OCI-LY1 (cell line): ENCODE results near the gene BCL2.

Experiments
- H2AFZ ChIP-seq: fragments of 200-600 bp; sonication (generic), shearing (Covaris generic); 2 replicates; pipeline ENCODE4 v1.6.0; 2014; ENCODE audit warnings: antibody characterized with exemption, mild to moderate bottlenecking, low read length
- H3F3A ChIP-seq: fragments of 200-600 bp; sonication (generic), shearing (Covaris generic); 2 replicates; pipeline ENCODE4 v1.6.0; 2014; ENCODE audit warnings: mild to moderate bottlenecking, antibody characterized with exemption, low read length, moderate library complexity; ENCODE audit not compliant: insufficient read depth
- H3K27ac ChIP-seq: fragments of 200-600 bp; sonication (generic); 2 replicates; pipeline ENCODE4 v1.5.1; 2014; ENCODE audit warnings: low read length, mixed run types, mild to moderate bottlenecking, low read depth; ENCODE audit not compliant: poor library complexity, severe bottlenecking
- H3K27me3 ChIP-seq: fragments of 200-600 bp; sonication (generic); 2 replicates; pipeline ENCODE4 v1.6.0; 2014; ENCODE audit warnings: antibody characterized with exemption, mild to moderate bottlenecking, low read length, moderate library complexity; ENCODE audit not compliant: insufficient read depth
- H3K36me3 ChIP-seq: fragments of 200-600 bp; sonication (generic); 2 replicates; pipeline ENCODE4 v1.6.1; 2014; ENCODE audit warnings: mild to moderate bottlenecking, antibody characterized with exemption, low read length, moderate library complexity, mixed read lengths; ENCODE audit not compliant: insufficient read depth
- H3K4me1 ChIP-seq: fragments of 200-600 bp; sonication (generic); 2 replicates; pipeline ENCODE4 v1.5.1; 2014; ENCODE audit warnings: mild to moderate bottlenecking, low read length, moderate library complexity; ENCODE audit not compliant: insufficient read depth, severe bottlenecking
- H3K4me2 ChIP-seq: fragments of 200-600 bp; sonication (generic), shearing (Covaris generic); 2 replicates; pipeline ENCODE4 v1.6.1; 2014; ENCODE audit warnings: low read length
- H3K4me3 ChIP-seq: fragments of 200-600 bp; sonication (generic); 2 replicates; pipeline ENCODE4 v1.5.1; 2014; ENCODE audit warnings: low read length, low read depth, mild to moderate bottlenecking, mixed read lengths; ENCODE audit not compliant: poor library complexity, severe bottlenecking
- H3K79me2 ChIP-seq: fragments of 200-600 bp; shearing (Covaris generic); 2 replicates; pipeline ENCODE4 v1.6.1; 2016; ENCODE audit warnings: mixed run types, low read length, mixed read lengths; ENCODE audit not compliant: insufficient read depth
- H3K9ac ChIP-seq: fragments of 200-600 bp; sonication (generic), shearing (Covaris generic); 2 replicates; pipeline ENCODE4 v1.6.1; 2014; ENCODE audit warnings: mild to moderate bottlenecking, low read length, mixed read lengths
- H3K9me2 ChIP-seq: fragments of 200-600 bp; sonication (generic), shearing (Covaris generic); 2 replicates; pipeline ENCODE4 v1.6.1; 2014; ENCODE audit warnings: low read depth, mild to moderate bottlenecking, low read length, mixed read lengths
- H3K9me3 ChIP-seq: fragments of 200-600 bp; shearing (Covaris generic); 2 replicates; pipeline ENCODE4 v1.6.1; 2014; ENCODE audit warnings: low read length, mixed read lengths
- H4K20me1 ChIP-seq: fragments of 200-600 bp; sonication (generic), shearing (Covaris generic); 2 replicates; pipeline ENCODE4 v1.6.0; 2016; ENCODE audit warnings: mild to moderate bottlenecking, low read length; ENCODE audit not compliant: insufficient read depth
- EZH2 ChIP-seq: fragments of 200-600 bp; sonication (generic), shearing (Covaris generic); IDR thresholded peaks from 2 replicates; pipeline ENCODE4 v1.8.0; 2017; ENCODE audit warnings: borderline replicate concordance, mixed run types, mild to moderate bottlenecking, antibody characterized with exemption, low read length, moderate library complexity, mixed read lengths
- TF ChIP-seq, protein P1 (sequence below): fragments of 200-600 bp; sonication (generic), shearing (Covaris generic); IDR thresholded peaks from 2 replicates; pipeline ENCODE4 v1.5.1; 2017; ENCODE audit warnings: mild to moderate bottlenecking, antibody characterized with exemption, low read length, moderate library complexity, mixed read lengths

Gene BCL2

DNA sequence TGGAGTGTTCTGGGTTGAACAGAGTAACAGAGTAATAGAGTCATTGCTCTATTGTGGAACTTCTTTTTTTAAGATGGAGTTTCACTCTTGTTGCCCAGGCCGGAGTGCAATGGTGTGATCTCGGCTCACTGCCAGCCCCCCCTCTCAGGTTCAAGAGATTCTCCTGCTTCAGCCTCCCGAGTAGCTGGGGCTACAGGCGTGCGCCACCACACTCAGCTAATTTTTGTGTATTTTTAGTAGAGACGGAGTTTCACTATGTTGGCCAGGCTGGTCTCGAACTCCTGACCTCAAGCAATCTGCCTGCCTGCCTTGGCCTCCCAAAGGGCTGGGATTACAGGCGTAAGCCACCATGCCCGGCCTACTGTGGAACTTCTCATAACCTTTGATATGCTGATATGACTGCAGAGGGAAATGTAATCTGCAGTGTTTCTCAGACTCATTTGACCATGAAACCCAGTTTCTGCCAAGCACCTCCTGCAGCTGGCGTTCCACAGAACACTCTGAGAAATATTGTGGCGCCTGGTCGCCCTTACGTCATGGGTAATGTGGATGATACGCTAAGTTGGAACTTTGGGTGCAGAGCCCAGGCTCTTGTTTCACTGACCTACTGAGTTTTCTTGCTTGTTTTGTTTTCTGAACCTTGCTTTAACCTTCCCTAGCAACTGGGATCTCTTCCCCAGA lies 213.8 kb downstream of the BCL2 start:
- Histone ChIP-seq H3K9ac (no peak overlapping the region), H3K36me3 (no peaks in the 10 kb centered on the region), H3K27ac (no peak overlapping the region), H3K4me2 (no peak overlapping the region), H3F3A (no peaks in the 10 kb centered on the region), H3K4me3 (no peak overlapping the region), H4K20me1 (no peaks in the 10 kb centered on the region), H3K79me2 (no peaks in the 10 kb centered on the region), H2AFZ (no peak overlapping the region), H3K9me2 (no peaks in the 10 kb centered on the region), H3K9me3 (no peaks in the 10 kb centered on the region), H3K4me1 (no peaks in the 10 kb centered on the region), H3K27me3 (no peaks in the 10 kb centered on the region; the same call in 1 of the 2 replicates)
- no peak for TF ChIP-seq EZH2
- TF ChIP-seq, protein P1, sequence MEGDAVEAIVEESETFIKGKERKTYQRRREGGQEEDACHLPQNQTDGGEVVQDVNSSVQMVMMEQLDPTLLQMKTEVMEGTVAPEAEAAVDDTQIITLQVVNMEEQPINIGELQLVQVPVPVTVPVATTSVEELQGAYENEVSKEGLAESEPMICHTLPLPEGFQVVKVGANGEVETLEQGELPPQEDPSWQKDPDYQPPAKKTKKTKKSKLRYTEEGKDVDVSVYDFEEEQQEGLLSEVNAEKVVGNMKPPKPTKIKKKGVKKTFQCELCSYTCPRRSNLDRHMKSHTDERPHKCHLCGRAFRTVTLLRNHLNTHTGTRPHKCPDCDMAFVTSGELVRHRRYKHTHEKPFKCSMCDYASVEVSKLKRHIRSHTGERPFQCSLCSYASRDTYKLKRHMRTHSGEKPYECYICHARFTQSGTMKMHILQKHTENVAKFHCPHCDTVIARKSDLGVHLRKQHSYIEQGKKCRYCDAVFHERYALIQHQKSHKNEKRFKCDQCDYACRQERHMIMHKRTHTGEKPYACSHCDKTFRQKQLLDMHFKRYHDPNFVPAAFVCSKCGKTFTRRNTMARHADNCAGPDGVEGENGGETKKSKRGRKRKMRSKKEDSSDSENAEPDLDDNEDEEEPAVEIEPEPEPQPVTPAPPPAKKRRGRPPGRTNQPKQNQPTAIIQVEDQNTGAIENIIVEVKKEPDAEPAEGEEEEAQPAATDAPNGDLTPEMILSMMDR, result no peak

- no peaks in the 10 kb centered on the region; the same call in 1 of the 2 replicates for H3K27me3 ChIP-seq
- no peak overlapping the region for H2AFZ ChIP-seq
- no peak overlapping the region for H3K9ac ChIP-seq
- TF ChIP-seq, protein P1, result no peak
- no peak for TF ChIP-seq EZH2
- no peaks in the 10 kb centered on the region for H3K79me2 ChIP-seq
- no peaks in the 10 kb centered on the region for H3K9me2 ChIP-seq
- no peak overlapping the region for H3K27ac ChIP-seq
- no peaks in the 10 kb centered on the region for H3K36me3 ChIP-seq
- H4K20me1 ChIP-seq, result no peaks in the 10 kb centered on the region
- H3K9me3 ChIP-seq, result no peaks in the 10 kb centered on the region
- no peaks in the 10 kb centered on the region for H3F3A ChIP-seq
- no peak overlapping the region for H3K4me3 ChIP-seq
- H3K4me1 ChIP-seq, result no peaks in the 10 kb centered on the region
- H3K4me2 ChIP-seq, result no peak overlapping the region
These were observed 214.7 kb downstream of the BCL2 start for GRCh38 chr18:63104868-63105267.

DNA sequence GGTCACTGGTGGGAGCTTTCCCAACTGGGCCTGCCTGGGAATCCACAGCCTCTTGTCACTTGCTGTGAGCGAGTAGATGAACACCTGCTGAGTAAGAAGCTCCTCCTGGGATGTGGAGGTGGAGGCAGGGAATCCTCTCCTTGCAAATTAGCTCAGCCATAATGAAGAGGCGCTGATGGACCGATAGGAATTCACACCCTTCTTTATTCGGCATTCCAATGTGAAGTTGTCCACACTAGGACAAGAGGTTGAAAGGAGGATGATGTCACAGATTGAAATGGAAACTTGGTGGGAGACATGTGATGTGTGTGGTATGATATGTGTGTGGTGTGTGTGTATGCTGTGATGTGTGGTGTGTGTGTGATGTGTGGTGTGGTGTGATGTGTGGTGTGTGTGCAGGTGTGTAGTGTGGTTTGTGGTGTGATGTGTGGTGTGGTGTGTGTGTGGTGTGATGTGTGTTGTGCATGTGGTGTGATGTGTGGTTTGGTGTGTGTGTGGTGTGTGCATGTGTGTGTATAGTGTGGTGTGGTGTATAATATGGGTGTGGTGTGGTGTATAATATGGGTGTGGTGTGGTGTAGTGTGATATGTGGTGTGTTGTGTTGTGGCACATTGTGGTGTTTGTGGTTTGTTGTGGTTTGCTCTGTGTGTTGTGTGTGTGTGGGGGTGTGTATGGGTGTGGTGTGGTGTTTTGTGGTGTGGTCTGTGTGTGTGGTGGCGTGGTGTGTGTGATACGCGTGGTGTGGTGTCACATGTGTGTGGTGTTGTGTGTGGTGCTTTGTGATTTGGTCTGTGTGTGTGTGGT lies 216.4 kb downstream of the BCL2 start:
- H4K20me1 ChIP-seq, result no peaks in the 10 kb centered on the region
- no peak overlapping the region for H3K4me2 ChIP-seq
- H3K9me3 ChIP-seq, result no peaks in the 10 kb centered on the region
- no peak overlapping the region for H3K27ac ChIP-seq
- TF ChIP-seq, protein P1, result no peak
- H2AFZ ChIP-seq, result no peak overlapping the region
- H3K9ac ChIP-seq, result no peak overlapping the region
- no peaks in the 10 kb centered on the region for H3K36me3 ChIP-seq
- no peaks in the 10 kb centered on the region for H3K4me1 ChIP-seq
- H3F3A ChIP-seq, result no peaks in the 10 kb centered on the region
- no peaks in the 10 kb centered on the region for H3K79me2 ChIP-seq
- H3K27me3 ChIP-seq, result no peaks in the 10 kb centered on the region
- H3K9me2 ChIP-seq, result no peaks in the 10 kb centered on the region
- no peak overlapping the region for H3K4me3 ChIP-seq
